NCI-H187 treated with DMSO at 0.1 percent for 48 hours (cell line): ENCODE results near the gene ADAMTS3.

Experiments
- DNase-seq: peaks from one replicate; lab custom pipeline; 2025; lab: John Stamatoyannopoulos, UW

ADAMTS3 gene

GRCh38 chr4:72340803-72341431 is 228.1 kb downstream of the ADAMTS3 start:
- no peak for DNase-seq

- no peak for DNase-seq
These were observed 231.0 kb downstream of the ADAMTS3 start for GRCh38 chr4:72338060-72338459.

- no peak for DNase-seq
These were observed 238.6 kb downstream of the ADAMTS3 start for GRCh38 chr4:72330381-72330780.

GRCh38 chr4:72326692-72327632 is 242.1 kb downstream of the ADAMTS3 start:
- no peak for DNase-seq

GRCh38 chr4:72325215-72325614 is 243.8 kb downstream of the ADAMTS3 start:
- DNase-seq, result no peak

DNA sequence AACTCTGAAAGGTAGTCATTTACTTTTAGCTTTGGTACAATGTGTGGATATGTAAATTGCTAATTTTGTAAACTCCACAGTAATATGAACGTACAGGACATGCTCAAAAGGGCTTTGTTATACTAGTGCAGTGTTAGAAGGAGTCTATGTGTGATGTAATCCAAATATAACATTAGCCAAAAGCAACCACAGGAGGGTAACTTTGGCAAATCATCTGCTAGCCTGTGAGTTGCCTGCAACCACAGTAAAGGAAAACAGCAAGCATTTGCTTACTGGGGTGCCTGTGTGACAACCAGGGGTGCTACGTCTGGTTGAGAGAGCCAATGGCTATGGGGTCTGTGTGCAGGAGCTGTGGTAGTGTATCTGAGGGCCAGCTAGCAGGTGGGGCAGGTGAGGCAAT is 245.8 kb downstream of the ADAMTS3 start:
- DNase-seq, result no peak

- no peak for DNase-seq
These were observed 248.6 kb downstream of the ADAMTS3 start for GRCh38 chr4:72320223-72320948.

- no peak for DNase-seq
These were observed 249.4 kb downstream of the ADAMTS3 start for GRCh38 chr4:72319601-72320021.

DNA sequence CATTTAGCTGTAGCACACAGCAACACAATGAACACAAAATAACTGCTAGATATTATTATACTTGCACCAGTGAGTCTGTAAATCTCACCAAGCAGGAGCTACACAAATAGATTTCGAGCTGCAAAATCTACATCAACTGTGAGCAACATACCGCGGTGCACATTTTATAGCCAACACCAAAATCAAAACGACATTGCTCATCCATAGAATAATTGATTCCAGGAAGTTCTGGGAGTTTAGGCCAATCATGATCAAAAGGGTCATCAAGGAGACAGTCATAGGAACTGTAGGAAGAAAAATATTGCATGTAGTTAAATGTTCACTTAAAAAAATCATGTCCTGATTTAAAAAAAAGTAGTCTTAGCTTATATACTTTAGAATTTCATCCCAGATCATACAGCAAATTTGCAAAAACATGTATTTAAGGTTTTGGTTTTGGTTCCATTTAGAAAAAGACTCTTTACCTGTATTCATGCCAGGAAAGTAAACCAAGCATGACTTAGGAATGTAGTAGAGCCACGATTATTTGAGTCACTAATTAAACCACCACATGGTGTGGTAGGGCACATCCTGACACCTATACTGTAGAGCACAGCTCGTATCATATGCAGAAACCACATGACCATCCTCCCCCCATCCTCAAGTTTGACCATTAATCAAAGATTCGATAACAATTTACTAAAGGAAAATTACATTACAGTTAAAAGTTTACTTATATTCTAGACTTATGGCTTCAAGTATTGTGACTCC is 250.4 kb downstream of the ADAMTS3 start:
- no peak for DNase-seq

DNA sequence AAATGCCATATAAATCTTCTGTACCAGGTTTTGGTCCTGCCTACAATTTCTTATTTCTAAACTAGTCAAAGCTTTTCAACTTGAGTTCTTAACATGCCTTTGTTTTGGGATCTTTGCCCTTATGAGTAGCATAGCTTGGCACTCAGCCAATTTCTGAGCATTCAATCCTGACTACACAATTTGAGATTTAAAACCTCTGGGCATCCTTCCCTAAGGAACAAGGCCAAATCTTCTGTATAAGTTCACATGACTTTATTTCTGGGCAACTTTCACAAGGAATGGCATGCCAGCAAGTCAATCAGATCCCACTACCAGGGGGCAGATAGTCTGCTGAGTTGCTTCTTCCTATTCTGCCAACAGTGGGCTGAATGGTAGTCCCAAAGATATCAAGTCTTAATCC is 254.2 kb downstream of the ADAMTS3 start:
- DNase-seq, result no peak

DNA sequence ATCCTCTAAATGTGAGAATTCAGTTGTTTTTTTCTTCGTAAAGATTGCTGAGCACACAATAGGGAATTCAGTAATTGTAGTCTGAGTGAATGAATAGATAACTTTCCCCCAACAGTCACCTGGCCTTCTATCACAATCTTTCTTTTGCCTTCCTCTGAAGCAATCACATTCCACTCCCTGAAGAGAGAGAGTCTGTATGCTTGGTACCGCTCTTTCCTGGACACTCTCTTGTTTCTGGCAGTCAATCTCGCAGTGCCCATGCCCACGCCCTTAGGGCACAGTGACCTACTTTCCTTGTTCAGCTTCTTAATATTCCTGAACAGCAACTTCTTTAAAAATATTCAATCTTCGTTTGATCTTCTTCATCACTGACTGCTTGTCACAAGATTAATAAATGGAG is 255.9 kb downstream of the ADAMTS3 start:
- DNase-seq, result no peak

GRCh38 chr4:72312032-72312650 is 256.9 kb downstream of the ADAMTS3 start:
- no peak for DNase-seq

DNA sequence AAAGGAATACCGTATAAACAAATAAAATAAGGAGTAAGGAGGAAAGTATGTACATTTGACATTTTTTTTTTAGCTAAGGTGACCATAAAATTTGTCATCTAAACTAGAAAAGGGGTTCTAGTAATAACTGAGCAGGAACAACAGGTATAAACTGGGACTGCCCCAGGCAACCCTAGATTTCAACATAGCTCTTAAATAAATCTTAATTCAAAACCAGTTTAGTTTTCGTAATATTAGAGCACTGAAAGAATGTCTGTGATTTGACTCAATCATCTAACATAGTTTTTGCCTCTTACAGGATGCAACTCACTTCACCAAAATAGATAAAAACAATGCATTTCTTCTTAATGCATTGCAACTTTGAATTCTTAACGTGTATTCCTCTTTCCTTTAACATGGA is 257.7 kb downstream of the ADAMTS3 start:
- no peak for DNase-seq

DNA sequence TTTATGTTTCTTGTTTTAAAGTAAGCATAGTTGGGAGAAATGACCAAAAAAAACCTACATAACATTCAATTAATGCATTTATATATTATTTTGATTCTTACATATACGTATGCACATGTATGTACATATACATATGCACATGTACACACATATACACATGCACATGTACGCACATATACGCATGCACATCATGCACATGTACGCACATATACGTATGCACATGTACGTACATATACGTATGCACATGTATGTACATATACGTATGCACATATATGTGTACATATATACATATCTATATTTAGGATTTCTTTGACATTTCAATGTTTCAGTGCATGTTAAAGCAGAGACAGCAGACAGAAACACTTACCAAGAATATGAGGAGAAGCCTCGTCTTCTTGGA is 263.4 kb downstream of the ADAMTS3 start:
- DNase-seq, result no peak

GRCh38 chr4:72305080-72305479 is 263.9 kb downstream of the ADAMTS3 start:
- DNase-seq, result no peak

GRCh38 chr4:72302981-72303704 is 265.9 kb downstream of the ADAMTS3 start:
- DNase-seq, result no peak

DNA sequence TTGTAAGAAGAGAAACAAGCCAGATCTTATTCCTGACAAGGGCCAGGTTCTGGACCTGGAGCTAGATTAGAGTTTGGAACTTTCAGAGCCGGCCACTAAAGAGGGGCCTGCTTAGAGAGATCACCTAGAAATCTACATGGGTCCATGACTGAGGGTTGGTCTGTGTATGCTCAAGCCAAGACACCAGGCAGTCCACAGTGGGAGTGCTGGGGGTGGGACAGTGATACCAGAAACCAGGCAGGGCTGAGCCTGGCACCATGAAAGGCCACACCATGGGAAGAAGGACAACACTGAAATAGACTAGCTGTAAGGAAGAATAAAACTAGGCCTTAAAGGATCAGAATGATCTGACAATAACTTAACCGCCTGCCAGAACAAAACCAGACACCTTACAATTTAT is 267.3 kb downstream of the ADAMTS3 start:
- DNase-seq, result no peak

DNA sequence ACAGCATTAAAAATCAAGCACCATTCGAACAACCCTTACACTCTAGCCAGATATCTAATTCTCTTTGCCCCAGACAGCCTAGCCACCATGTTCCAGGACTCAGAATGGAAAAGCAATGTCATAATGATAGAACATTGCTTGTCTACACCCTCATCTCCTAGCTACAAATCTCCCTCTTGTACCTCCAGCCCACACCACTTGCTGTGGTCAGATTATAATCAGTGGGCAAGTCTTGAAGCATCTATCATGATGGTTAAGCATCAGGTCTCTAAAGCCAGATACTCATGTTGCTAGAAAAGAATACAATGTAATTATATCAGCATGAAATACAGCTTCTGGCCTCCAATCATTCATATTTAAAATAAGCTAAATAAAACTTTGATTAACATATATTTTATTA is 268.9 kb downstream of the ADAMTS3 start:
- DNase-seq, result no peak

- DNase-seq, result no peak
These were observed 273.0 kb downstream of the ADAMTS3 start for GRCh38 chr4:72295966-72296557.

DNA sequence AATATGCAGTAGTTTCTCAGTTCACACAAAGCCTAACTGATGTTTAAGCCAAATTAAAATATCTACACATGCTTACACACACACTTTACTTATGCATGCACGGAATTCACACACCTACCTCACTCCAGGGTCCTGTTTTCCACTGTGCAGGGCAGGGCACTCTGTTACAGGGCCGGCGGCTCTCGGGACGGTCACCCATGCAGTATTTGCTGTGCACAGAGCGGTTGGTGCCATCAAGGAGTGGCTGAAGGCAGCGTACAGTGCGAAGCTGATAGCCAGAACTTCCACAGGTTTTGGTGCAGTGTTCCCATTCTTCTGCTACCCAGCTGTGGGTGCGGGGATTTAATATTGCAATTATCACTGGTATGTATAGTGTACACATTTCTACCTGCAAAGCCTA is 278.3 kb downstream of the ADAMTS3 start:
- no peak for DNase-seq
